A549 treated with Mapracorat at 1 μM for 4 hours (cell line): Measurements from ENCODE around the gene TNFRSF11A. TPM values are rescaled to one million over a fixed set of nuclear protein-coding genes. Genes with fewer than 3 reads are reported as not detected.

Experiments
- total RNA-seq: library from RNA; stranded (reverse); fragments of 200-300 nt; extraction: Qiagen RNA extraction; gene quantifications from 5 replicates; pipeline ENCODE4 v1.2.3, GENCODE V29; 2022

Gene TNFRSF11A
- 4.8 to 9.7 TPM (median 8.3 TPM) in 5 replicates for total RNA-seq

GRCh38 chr18:62324917-62325805 is at the start of gene TNFRSF11A:
TSS of gene TNFRSF11A (plus strand) at chr18:62325310. CDS start at chr18:62325353, 43 bp downstream.

Other genes starting within 250 kb of the TNFRSF11A start
- 7.5 to 10.8 TPM (median 9.4 TPM) in 5 replicates for gene PIGN, start 138.3 kb upstream of the TNFRSF11A start, total RNA-seq
- 11.7 to 16.2 TPM (median 14.0 TPM) in 5 replicates for gene RELCH, start 138.1 kb upstream of the TNFRSF11A start, total RNA-seq
- 7.8 to 10.2 TPM (median 9.2 TPM) in 5 replicates for gene ZCCHC2, start 197.7 kb downstream of the TNFRSF11A start, total RNA-seq